ENCODE data around the gene ANKEF1.
"Not testable (repeated sequence)": the region's sequence is repeated elsewhere in the genome, so short reads cannot be mapped to it uniquely, and the experiment has no call there.

The ANKEF1 gene

GRCh38 chr20:10005885-10006284 lies 28.9 kb upstream of the ANKEF1 start:
- TF ChIP-seq POLR2A (IDR thresholded peaks at IDR 0.05; ENCODE audit: low read depth, low read length) = no peak
- no peak for TF ChIP-seq TAF1 (IDR thresholded peaks at IDR 0.05; ENCODE audit: borderline replicate concordance, low read depth, low read length)
- no peak for TF ChIP-seq POLR2AphosphoS5 (IDR thresholded peaks at IDR 0.05; ENCODE audit: low read depth, low read length)
- FAIRE-seq (no peak), DNase-seq (ENCODE audit: insufficient read length) (no peak)

DNA sequence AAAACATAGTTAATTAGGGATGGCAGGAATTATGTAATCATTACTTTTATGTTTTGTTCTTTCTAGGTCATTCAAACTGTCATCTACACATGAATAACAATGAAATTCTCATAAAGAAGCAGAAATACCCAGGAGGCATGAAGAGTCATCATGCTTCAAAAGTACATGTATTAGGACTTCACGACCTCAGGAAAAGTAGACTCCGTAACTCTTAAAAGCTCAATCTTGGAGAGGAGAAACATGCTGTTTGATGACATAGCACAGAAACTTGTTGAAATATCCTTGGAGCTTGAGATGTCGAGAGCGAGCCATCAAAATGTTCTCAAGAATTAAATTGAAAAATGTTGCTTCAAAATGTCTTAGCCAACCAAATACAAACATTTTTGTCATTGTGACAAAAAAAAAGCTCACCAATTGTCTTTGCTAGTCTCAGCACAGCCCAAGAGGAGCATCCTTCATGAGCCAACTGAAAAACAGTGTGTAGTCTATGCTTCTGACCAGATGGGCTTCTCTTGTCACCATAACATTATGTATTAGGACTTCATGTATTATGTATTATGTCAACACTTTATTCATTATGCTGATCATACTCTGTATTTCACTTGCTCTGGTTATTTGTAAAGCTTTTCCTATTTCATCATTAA lies 28.2 kb upstream of the ANKEF1 start:
- DNase-seq (ENCODE audit: insufficient read length) (no peak), FAIRE-seq (no peak)
- TF ChIP-seq POLR2AphosphoS5 (IDR thresholded peaks at IDR 0.05; ENCODE audit: low read depth, low read length) = no peak
- TF ChIP-seq TAF1 (IDR thresholded peaks at IDR 0.05; ENCODE audit: borderline replicate concordance, low read depth, low read length) = no peak
- TF ChIP-seq POLR2A (IDR thresholded peaks at IDR 0.05; ENCODE audit: low read depth, low read length) = no peak

- no peak for FAIRE-seq
- TF ChIP-seq TAF1 (IDR thresholded peaks at IDR 0.05; ENCODE audit: borderline replicate concordance, low read depth, low read length) (no peak), POLR2A (IDR thresholded peaks at IDR 0.05; ENCODE audit: low read depth, low read length) (no peak), POLR2AphosphoS5 (IDR thresholded peaks at IDR 0.05; ENCODE audit: low read depth, low read length) (no peak)
- DNase-seq (ENCODE audit: insufficient read length) = no peak
These were observed 27.6 kb upstream of the ANKEF1 start for GRCh38 chr20:10007158-10007557.

GRCh38 chr20:10007747-10008146 lies 27.0 kb upstream of the ANKEF1 start:
- FAIRE-seq = no peak
- TF ChIP-seq POLR2A (IDR thresholded peaks at IDR 0.05; ENCODE audit: low read depth, low read length) (no peak), POLR2AphosphoS5 (IDR thresholded peaks at IDR 0.05; ENCODE audit: low read depth, low read length) (no peak), TAF1 (IDR thresholded peaks at IDR 0.05; ENCODE audit: borderline replicate concordance, low read depth, low read length) (no peak)
- DNase-seq (ENCODE audit: insufficient read length) = no peak

- TF ChIP-seq POLR2AphosphoS5 (IDR thresholded peaks at IDR 0.05; ENCODE audit: low read depth, low read length) (no peak), POLR2A (IDR thresholded peaks at IDR 0.05; ENCODE audit: low read depth, low read length) (no peak), TAF1 (IDR thresholded peaks at IDR 0.05; ENCODE audit: borderline replicate concordance, low read depth, low read length) (no peak)
- no peak for FAIRE-seq
- no peak for DNase-seq (ENCODE audit: insufficient read length)
These were observed 22.3 kb upstream of the ANKEF1 start for GRCh38 chr20:10012464-10012863.

DNA sequence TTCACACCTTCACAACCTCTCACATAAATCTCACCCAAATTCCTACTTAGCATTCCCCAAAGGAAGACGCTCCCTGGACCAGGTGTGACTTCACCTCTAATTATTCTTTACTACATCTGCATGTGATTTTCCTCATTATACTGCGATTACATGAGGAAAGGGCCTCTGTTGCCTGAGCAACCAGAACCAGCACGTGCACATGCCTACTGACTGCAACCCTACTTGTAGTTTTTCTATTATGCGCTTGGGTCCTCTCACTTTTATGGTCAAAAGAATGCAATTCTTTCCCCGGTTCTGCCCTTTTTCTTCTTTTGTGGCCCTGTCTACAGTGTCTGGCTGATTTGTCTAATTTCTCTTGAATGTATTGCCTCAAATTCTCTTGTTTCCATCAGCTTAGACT lies 20.4 kb upstream of the ANKEF1 start:
- no peak for TF ChIP-seq TAF1 (IDR thresholded peaks at IDR 0.05; ENCODE audit: borderline replicate concordance, low read depth, low read length)
- no peak for TF ChIP-seq POLR2A (IDR thresholded peaks at IDR 0.05; ENCODE audit: low read depth, low read length)
- TF ChIP-seq POLR2AphosphoS5 (IDR thresholded peaks at IDR 0.05; ENCODE audit: low read depth, low read length) = no peak
- DNase-seq (ENCODE audit: insufficient read length) (no peak), FAIRE-seq (no peak)

DNA sequence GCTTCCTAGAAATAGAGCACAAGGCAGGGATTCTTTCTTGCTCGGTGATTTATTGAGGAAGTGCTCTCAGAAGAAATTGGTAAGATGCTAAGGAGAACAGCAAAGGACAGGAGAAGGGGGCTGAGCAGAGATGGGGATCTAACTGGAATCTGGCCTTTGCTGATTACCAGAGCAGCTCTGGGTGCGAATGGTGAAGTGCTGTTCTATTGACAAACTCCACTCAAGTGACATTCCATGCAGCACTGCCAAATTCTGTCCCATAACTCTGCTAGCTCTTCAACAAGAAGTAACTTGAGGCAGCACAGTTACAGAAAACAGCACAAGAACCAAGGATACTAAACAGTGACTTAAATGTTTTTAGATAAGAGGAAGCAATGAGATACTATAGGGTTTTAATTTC lies 13.8 kb upstream of the ANKEF1 start:
- DNase-seq (ENCODE audit: insufficient read length) (no peak), FAIRE-seq (no peak)
- TF ChIP-seq TAF1 (IDR thresholded peaks at IDR 0.05; ENCODE audit: borderline replicate concordance, low read depth, low read length) (no peak), POLR2AphosphoS5 (IDR thresholded peaks at IDR 0.05; ENCODE audit: low read depth, low read length) (no peak)

GRCh38 chr20:10022625-10023024 lies 12.2 kb upstream of the ANKEF1 start:
- TF ChIP-seq TAF1 (IDR thresholded peaks at IDR 0.05; ENCODE audit: borderline replicate concordance, low read depth, low read length) (no peak), POLR2A (IDR thresholded peaks at IDR 0.05; ENCODE audit: low read depth, low read length) (no peak), POLR2AphosphoS5 (IDR thresholded peaks at IDR 0.05; ENCODE audit: low read depth, low read length) (no peak)
- FAIRE-seq (no peak), DNase-seq (ENCODE audit: insufficient read length) (no peak)

GRCh38 chr20:10023911-10024310 lies 10.9 kb upstream of the ANKEF1 start:
- no peak for FAIRE-seq
- DNase-seq (ENCODE audit: insufficient read length) = no peak
- TF ChIP-seq POLR2AphosphoS5 (IDR thresholded peaks at IDR 0.05; ENCODE audit: low read depth, low read length) (no peak), TAF1 (IDR thresholded peaks at IDR 0.05; ENCODE audit: borderline replicate concordance, low read depth, low read length) (no peak), POLR2A (IDR thresholded peaks at IDR 0.05; ENCODE audit: low read depth, low read length) (no peak)

- FAIRE-seq; DNase-seq (ENCODE audit: insufficient read length): not testable (repeated sequence)
These were observed 3.2 kb upstream of the ANKEF1 start for GRCh38 chr20:10031451-10032215.

DNA sequence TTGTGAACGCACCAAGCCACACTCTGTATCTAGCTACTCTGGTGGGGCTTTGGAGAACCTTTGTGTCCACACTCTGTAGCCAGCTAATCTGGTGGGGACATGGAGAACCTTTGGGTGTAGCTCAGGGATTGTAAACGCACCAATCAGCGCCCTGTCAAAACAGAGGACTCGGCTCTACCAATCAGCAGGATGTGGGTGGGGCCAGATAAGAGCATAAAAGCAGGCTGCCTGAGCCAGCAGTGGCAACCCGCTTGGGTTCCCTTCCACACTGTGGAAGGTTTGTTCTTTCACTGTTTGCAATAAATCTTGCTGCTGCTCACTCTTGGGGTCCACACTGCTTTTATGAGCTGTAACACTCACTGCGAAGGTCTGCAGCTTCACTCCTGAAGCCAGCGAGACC lies 2.5 kb upstream of the ANKEF1 start:
- not testable (repeated sequence) for DNase-seq (ENCODE audit: insufficient read length); FAIRE-seq

DNA sequence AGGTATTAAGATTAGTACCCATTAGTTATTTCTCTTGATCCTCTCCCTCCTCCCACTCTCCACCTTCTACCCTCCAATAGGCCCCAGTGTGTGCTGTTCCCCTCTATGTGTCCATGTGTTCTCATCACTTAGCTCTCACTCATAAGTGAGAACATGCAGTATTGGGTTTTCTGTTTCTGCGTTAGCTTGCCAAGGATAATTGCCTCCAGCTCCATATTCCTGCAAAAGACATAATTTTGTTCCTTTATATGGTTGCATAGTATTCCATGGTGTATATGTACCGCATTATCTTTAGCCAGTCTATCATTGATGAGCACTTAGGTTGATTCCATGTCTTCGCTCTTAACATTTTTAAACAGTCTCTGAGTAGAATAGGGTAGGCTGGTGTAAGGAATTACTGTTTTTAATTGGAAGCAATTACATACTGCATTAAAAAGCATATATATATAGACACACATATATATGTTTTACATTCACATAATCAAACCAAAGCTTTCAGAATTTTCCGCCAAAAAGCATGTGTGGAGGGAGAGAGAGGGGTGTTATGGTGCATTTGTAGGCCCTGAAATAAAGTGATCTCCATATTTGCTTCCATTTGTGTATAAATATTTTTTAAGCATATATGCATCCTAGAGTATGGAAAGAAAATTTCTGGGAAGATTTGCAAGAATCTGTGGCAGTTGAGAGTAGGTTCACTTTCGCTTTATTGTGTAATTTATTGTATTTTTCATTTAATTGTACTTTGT lies 709 bp upstream of the ANKEF1 start:
- no peak for FAIRE-seq
- no peak for TF ChIP-seq TAF1 (IDR thresholded peaks at IDR 0.05; ENCODE audit: borderline replicate concordance, low read depth, low read length)
- no peak for TF ChIP-seq POLR2AphosphoS5 (IDR thresholded peaks at IDR 0.05; ENCODE audit: low read depth, low read length)
- no peak for TF ChIP-seq POLR2A (IDR thresholded peaks at IDR 0.05; ENCODE audit: low read depth, low read length)
- no peak for DNase-seq (ENCODE audit: insufficient read length)

DNA sequence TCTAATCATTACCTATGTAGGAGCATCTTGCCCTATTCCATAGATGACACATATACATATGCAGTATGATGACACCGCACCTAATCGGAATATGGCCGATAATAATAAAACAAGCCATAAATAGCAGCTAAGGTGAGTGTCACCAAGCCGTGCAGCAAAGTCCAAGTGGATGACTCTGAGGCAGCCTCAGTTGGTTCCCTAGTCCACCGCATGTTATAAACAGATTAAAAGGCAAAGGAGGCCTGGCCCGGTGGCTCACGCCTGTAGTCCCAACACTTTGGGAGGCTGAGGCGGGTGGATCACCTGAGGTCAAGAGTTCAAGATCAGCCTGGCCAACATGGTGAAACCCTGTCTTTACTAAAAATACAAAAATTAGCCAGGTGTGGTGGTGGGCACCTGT lies 1.5 kb downstream of the ANKEF1 start:
- not testable (repeated sequence) for FAIRE-seq; DNase-seq (ENCODE audit: insufficient read length)

All from GM12892 (cell line).